ENCODE measurements around the gene COL18A1. TPM values are rescaled to one million over a fixed set of nuclear protein-coding genes. Genes with fewer than 3 reads are reported as not detected.
A peak's percentile ranks its signal among the peaks of the same experiment; 100 is the strongest.

COL18A1 gene
- total and polyA plus RNA-seq, 7 donors: 4.4 to 197 (median 39.7) TPM

DNA sequence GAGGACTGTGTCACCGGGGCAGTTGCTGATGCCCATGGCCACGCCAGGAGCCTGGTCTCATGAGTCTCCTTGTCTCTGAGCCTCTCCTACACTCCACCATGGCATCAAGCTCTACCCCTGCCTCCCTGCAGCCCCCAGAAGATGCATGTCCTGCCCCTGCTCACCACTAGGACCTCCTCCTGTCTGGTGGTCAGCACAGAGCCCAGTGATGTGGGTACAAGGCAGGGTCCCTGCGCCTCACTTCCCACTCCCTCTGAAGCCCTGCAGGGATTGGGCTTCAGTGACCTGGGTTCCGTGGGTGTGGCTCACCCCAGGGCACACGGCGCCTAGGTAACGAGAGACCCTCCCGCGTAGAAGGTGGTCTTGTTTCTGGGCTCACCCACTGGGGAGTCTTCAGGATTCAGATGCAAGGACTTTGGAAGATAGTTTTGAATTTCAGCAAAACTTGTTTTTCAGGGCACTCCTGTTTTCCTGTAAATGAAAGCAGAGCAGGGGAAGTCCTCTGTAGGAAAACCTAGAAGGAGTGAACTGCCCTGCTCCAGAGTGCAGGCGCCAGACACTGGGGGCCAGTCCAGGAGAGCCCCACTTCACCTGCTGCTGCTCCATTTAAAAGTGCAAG is 2.8 kb downstream of the COL18A1 start:
- DNase-seq: peak; percentile 62
- Histone ChIP-seq H3K9me3 (no peaks in the 10 kb centered on the region), H3K27me3 (no peaks in the 10 kb centered on the region), H3K36me3 (no peaks in the 10 kb centered on the region), H3K4me3 (peak overlapping the region in 1 of 4 donors; percentile 68), H3K27ac (peak overlapping the region in 2 of 4 donors; percentile 77 to 81), H3K4me1 (peaks cover 0 to 37% (median 33%) of the 10 kb centered on the region in 4 donors)
- TF ChIP-seq CTCF (IDR thresholded peaks at IDR 0.05): no peak
- no peak for TF ChIP-seq POLR2AphosphoS5 (IDR thresholded peaks at IDR 0.05)
- TF ChIP-seq POLR2A (IDR thresholded peaks at IDR 0.05): no peak
- TF ChIP-seq EP300 (IDR thresholded peaks at IDR 0.05): no peak
- intact Hi-C loops (cut with DNase I): no loop called here
- WGBS, 2 donors: 56 to 75% methylated on average over 10 of the region's 10 CpGs

DNA sequence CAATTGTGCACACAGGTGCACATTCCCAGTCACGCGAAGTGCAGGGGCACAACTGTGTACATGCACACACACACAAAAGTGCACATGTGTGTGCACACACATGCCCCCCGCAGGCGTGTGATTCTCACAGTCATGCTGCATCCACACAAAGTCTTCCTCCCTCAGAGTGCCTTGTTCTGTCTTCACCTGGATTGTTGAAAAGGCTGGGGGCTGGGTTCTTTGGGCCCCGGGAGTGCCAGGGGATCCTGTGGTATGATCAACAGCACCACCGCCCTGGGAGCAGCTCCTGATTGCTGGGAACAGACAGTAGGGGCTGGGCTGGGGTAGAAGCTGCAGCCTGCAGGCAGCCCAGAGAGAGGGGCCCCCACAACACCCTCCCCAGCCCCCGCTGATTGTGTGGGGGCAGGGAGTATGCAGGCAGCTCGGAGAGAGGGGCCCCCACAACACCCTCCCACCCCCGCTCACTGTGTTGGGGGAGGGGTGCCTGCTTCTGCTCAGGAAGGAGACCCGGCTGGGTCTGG is 3.4 kb downstream of the COL18A1 start:
- Histone ChIP-seq H3K27ac (peak overlapping the region in 1 of 4 donors; percentile 49), H3K36me3 (no peaks in the 10 kb centered on the region), H3K4me1 (peaks cover 0 to 37% (median 33%) of the 10 kb centered on the region in 4 donors), H3K27me3 (no peaks in the 10 kb centered on the region), H3K4me3 (no peak overlapping the region), H3K9me3 (no peaks in the 10 kb centered on the region)
- intact Hi-C loops (cut with DNase I): no loop called here
- 58 to 73% methylated on average over 10 of the region's 10 CpGs for WGBS, 2 donors
- DNase-seq: peak; percentile 62
- no peak for TF ChIP-seq POLR2A (IDR thresholded peaks at IDR 0.05)
- TF ChIP-seq POLR2AphosphoS5 (IDR thresholded peaks at IDR 0.05): no peak
- no peak for TF ChIP-seq CTCF (IDR thresholded peaks at IDR 0.05)
- no peak for TF ChIP-seq EP300 (IDR thresholded peaks at IDR 0.05)

- WGBS, 2 donors: 81% methylated on average over 9 of the region's 9 CpGs
- no peaks in the 10 kb centered on the region for H3K36me3 ChIP-seq
- H3K27ac ChIP-seq: peak overlapping the region in 1 of 4 donors; percentile 49
- no peaks in the 10 kb centered on the region for H3K9me3 ChIP-seq
- intact Hi-C loops (cut with DNase I): no loop called here
- no peaks in the 10 kb centered on the region for H3K27me3 ChIP-seq
- DNase-seq: peak; percentile 66
- TF ChIP-seq EP300 (IDR thresholded peaks at IDR 0.05) (no peak), POLR2A (IDR thresholded peaks at IDR 0.05) (no peak), CTCF (IDR thresholded peaks at IDR 0.05) (no peak), POLR2AphosphoS5 (IDR thresholded peaks at IDR 0.05) (no peak)
- no peak overlapping the region for H3K4me3 ChIP-seq
- H3K4me1 ChIP-seq: peaks cover 0 to 36% (median 33%) of the 10 kb centered on the region in 4 donors
These were observed 3.9 kb downstream of the COL18A1 start for GRCh38 chr21:45408801-45409261.

DNA sequence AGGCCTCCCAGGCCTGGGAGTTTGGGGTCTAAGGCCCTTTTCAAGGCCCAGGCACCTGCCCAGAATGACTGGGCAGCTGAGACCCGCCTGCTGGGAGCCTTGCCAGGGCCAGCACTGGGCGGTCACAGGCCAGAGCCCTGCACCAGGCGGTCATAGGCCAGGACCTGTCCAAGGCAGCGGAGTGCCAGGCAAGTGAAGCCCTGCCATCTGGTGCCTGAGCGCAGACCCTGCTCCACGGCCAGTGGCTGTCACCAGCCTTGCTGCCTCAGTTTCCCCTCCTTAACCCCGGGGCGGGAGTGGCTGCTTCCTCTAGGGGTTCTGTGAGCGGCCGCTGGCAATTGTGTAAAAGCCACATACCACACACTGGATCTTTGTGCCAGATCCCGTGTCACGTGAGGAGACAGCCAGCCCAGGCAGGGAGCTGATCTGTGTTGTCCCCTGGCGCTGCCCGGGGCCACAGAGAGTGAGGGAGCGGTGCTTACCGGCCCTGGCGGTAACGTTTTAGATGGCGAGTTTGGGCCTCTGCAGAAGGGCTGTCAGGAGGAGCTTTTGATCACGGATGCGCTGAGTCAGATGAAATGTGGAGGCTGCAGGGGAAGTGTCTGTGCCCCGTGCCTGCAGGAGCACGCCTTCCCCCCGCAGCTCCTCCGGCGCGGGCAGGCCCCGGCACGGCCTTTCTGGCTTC is 4.6 kb downstream of the COL18A1 start:
- Histone ChIP-seq H3K9me3 (no peaks in the 10 kb centered on the region), H3K27me3 (no peaks in the 10 kb centered on the region), H3K4me1 (peaks cover 0 to 28% (median 27%) of the 10 kb centered on the region in 4 donors), H3K36me3 (no peaks in the 10 kb centered on the region), H3K4me3 (no peak overlapping the region), H3K27ac (peak overlapping the region; percentile 27 to 49 (median 35))
- 83 to 89% methylated on average over 29 of the region's 29 CpGs for WGBS, 2 donors
- intact Hi-C loops (cut with DNase I): no loop called here
- peak; percentile 74 for DNase-seq
- TF ChIP-seq EP300 (IDR thresholded peaks at IDR 0.05) (no peak), POLR2AphosphoS5 (IDR thresholded peaks at IDR 0.05) (peak in 2 of 4 donors; percentile 11 to 17)

Measured in sigmoid colon (tissue), 7 donors.